Panc1 (cell line): ENCODE results near the gene KIF2A. TPM values are rescaled to one million over a fixed set of nuclear protein-coding genes. Genes with fewer than 3 reads are reported as not detected.

Experiments
- ATAC-seq: fragments of 200-7000 bp; cut with Tn5 transposase; 2 replicates; pipeline ENCODE4 v1.9.1; 2020; ENCODE audit warnings: mild to moderate bottlenecking, moderate library complexity
- BruUV-seq: library from RNA; stranded (reverse); fragments of 400-500 nt; replicated peaks from 2 replicates; lab custom pipeline; 2021; lab: Mats Ljungman, UMichigan
- CTCF ChIA-PET: fragments of 300-600 bp; sonication (Branson Sonifier 250); formaldehyde crosslinking; loops from one replicate; lab custom pipeline; 2022; ENCODE audit warnings: antibody characterized with exemption; lab: Charles Lee
- POLR2A ChIA-PET: fragments of 300-600 bp; sonication (Branson Sonifier 250); formaldehyde crosslinking; loops from one replicate; lab custom pipeline; 2022; ENCODE audit warnings: antibody characterized with exemption; lab: Charles Lee
- DNase-seq: peaks from one replicate; pipeline ENCODE4 v3.0.0-alpha.2; 2010; ENCODE audit warnings: low read depth, low spot score
- H3K27ac ChIP-seq: 2 replicates; pipeline ENCODE4 v1.5.1; 2011; ENCODE audit warnings: mild to moderate bottlenecking, low read length, inconsistent platforms
- H3K27me3 ChIP-seq: fragments of 200-500 bp; sonication (Bioruptor generic); 2 replicates; pipeline ENCODE4 v1.6.0; 2014; ENCODE audit warnings: low read length, inconsistent platforms; ENCODE audit not compliant: control insufficient read depth, insufficient read depth
- H3K36me3 ChIP-seq: fragments of 200-500 bp; sonication (Bioruptor generic); 2 replicates; pipeline ENCODE4 v1.5.1; 2014; ENCODE audit warnings: inconsistent platforms, mild to moderate bottlenecking, low read length, moderate library complexity; ENCODE audit not compliant: control insufficient read depth, insufficient read depth
- H3K4me1 ChIP-seq: 2 replicates; pipeline ENCODE4 v1.5.1; 2011; ENCODE audit warnings: inconsistent platforms, mild to moderate bottlenecking, low read length, moderate library complexity; ENCODE audit not compliant: control insufficient read depth, insufficient read depth
- H3K4me3 ChIP-seq, 2 experiments: 2 replicates each; pipeline ENCODE4 v1.5.1; 2011 to 2012; ENCODE audit warnings: low read depth in 2 of 2, low read length in 2 of 2, mild to moderate bottlenecking in 2 of 2, inconsistent platforms in 1 of 2, moderate library complexity in 1 of 2
- H3K9me3 ChIP-seq: fragments of 200-500 bp; sonication (Bioruptor generic); 2 replicates; pipeline ENCODE4 v1.5.1; 2014; ENCODE audit warnings: low read depth, mild to moderate bottlenecking, inconsistent platforms, low read length, moderate library complexity; ENCODE audit not compliant: control insufficient read depth, insufficient read depth
- POLR2AphosphoS5 ChIP-seq: IDR thresholded peaks from 2 replicates; pipeline ENCODE4 v1.6.1; 2012; ENCODE audit warnings: mild to moderate bottlenecking, low read depth, low read length, moderate library complexity
- REST ChIP-seq, 2 experiments: IDR thresholded peaks; 2 replicates each; pipeline ENCODE4 v1.6.1; 2011 to 2012; ENCODE audit warnings: low read depth in 2 of 2, control low read depth in 1 of 2, low read length in 1 of 2, mild to moderate bottlenecking in 1 of 2, moderate library complexity in 1 of 2; ENCODE audit not compliant: insufficient read depth in 1 of 2
- SIN3A ChIP-seq: IDR thresholded peaks from 2 replicates; pipeline ENCODE4 v1.6.1; 2012; ENCODE audit warnings: low read depth, mild to moderate bottlenecking, low read length, moderate library complexity, borderline replicate concordance; ENCODE audit not compliant: insufficient read depth
- TCF7L2 ChIP-seq: IDR thresholded peaks from 2 replicates; pipeline ENCODE4 v1.6.1; 2011; ENCODE audit warnings: mild to moderate bottlenecking, low read depth, low read length, inconsistent platforms
- in situ Hi-C: cut with HindIII; loops from 2 replicates; pipeline ENCODE4 v1.10.0; 2016; ENCODE audit warnings: low sequenced_read_pairs, low pct_unique_long_range_greater_than_20kb
- intact Hi-C: fragments of 100-400 bp; cut with micrococcal nuclease; formaldehyde crosslinking; loops from one replicate; pipeline ENCODE4 v1.10.0; 2022; ENCODE audit not compliant: unreplicated experiment
- total RNA-seq: library from RNA; stranded (reverse); gene quantifications from one replicate; pipeline ENCODE4 v1.2.1, GENCODE V29; 2021; ENCODE audit not compliant: unreplicated experiment
- TF ChIP-seq, protein P1 (sequence below): fragments of 450-650 bp; IDR thresholded peaks from 2 replicates; pipeline ENCODE4 v1.5.1; 2017; ENCODE audit warnings: mild to moderate bottlenecking

The KIF2A gene
- total RNA-seq, 1 experiment from 2014 or later = 58.9 TPM

GRCh38 chr5:62284946-62285891, 20.8 kb upstream of the KIF2A start:
- TF ChIP-seq POLR2AphosphoS5 (no peak), SIN3A (no peak), REST (IDR thresholded peaks at IDR 0.05; ENCODE audit: insufficient read depth in 1 of 2, low read depth in 2 of 2, low read length in 1 of 2) (no peak), TCF7L2 (no peak)
- TF ChIP-seq, protein P1, sequence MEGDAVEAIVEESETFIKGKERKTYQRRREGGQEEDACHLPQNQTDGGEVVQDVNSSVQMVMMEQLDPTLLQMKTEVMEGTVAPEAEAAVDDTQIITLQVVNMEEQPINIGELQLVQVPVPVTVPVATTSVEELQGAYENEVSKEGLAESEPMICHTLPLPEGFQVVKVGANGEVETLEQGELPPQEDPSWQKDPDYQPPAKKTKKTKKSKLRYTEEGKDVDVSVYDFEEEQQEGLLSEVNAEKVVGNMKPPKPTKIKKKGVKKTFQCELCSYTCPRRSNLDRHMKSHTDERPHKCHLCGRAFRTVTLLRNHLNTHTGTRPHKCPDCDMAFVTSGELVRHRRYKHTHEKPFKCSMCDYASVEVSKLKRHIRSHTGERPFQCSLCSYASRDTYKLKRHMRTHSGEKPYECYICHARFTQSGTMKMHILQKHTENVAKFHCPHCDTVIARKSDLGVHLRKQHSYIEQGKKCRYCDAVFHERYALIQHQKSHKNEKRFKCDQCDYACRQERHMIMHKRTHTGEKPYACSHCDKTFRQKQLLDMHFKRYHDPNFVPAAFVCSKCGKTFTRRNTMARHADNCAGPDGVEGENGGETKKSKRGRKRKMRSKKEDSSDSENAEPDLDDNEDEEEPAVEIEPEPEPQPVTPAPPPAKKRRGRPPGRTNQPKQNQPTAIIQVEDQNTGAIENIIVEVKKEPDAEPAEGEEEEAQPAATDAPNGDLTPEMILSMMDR = no peak
- Histone ChIP-seq H3K4me3 (no peak overlapping the region), H3K27ac (no peak overlapping the region), H3K27me3 (peaks cover 2% of the 10 kb centered on the region; the same call in 1 of the 2 replicates), H3K36me3 (no peaks in the 10 kb centered on the region), H3K4me1 (no peaks in the 10 kb centered on the region), H3K9me3 (no peaks in the 10 kb centered on the region; the same call in 1 of the 2 replicates)
- DNase-seq = no peak
- ChIA-PET POLR2A (no interaction called here), CTCF (no interaction called here)
- no TSS peak for BruUV-seq
- no peak for ATAC-seq
- in situ Hi-C loops = no loop called here
- intact Hi-C loops = no loop called here

GRCh38 chr5:62286834-62287233, 19.2 kb upstream of the KIF2A start:
- no peaks in the 10 kb centered on the region for H3K4me1 ChIP-seq
- no peak overlapping the region for H3K4me3 ChIP-seq
- ChIA-PET CTCF (interaction anchor here (0.6 kb wide), 1 partner anchor 8 kb away, joined by 10 read pairs; no protein-coding TSS in a partner anchor), POLR2A (no interaction called here)
- H3K9me3 ChIP-seq = no peaks in the 10 kb centered on the region; the same call in 1 of the 2 replicates
- TF ChIP-seq SIN3A (no peak), TCF7L2 (no peak)
- TF ChIP-seq, protein P1 = no peak
- peaks cover 2% of the 10 kb centered on the region; the same call in 1 of the 2 replicates for H3K27me3 ChIP-seq
- DNase-seq = no peak
- H3K27ac ChIP-seq = no peak overlapping the region
- no TSS peak for BruUV-seq
- intact Hi-C loops = no loop called here
- no peak for ATAC-seq
- no peaks in the 10 kb centered on the region for H3K36me3 ChIP-seq
- in situ Hi-C loops = no loop called here
